ENCODE measurements around the gene PCDHGB5.
"Not testable (repeated sequence)": the region's sequence is repeated elsewhere in the genome, so short reads cannot be mapped to it uniquely, and the experiment has no call there.

Gene PCDHGB5

DNA sequence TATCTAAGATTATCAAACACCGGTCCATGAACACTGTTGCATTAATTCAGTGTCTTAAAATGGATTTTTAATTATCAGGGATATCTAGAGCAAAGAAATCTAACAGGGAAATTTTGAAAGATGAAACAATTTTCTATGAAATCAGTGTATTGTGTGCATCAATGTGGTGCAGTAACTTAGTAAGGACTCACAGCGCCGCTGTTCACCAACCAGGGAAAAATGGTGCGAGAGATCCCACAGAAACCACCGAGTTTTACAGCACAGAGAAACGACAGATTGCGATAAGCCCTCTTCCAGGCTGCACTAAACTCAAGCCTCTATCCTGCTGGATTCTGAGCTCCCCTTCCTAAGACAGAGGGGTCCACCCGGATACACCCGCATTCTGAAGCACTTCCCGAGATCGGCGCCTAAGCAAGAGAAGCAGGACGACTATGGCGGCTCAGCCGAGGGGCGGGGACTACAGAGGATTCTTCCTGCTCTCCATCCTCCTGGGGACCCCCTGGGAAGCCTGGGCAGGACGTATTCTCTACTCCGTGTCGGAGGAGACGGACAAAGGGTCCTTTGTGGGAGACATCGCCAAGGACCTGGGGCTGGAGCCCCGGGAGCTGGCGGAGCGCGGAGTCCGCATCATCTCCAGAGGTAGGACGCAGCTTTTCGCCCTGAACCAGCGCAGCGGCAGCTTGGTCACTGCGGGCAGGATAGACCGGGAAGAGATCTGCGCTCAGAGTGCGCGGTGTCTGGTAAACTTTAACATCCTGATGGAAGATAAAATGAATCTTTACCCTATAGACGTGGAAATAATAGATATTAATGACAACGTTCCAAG is 15.1 kb upstream of the PCDHGB5 start, which contains the start of gene PCDHGA7:
Gene PCDHGA7, plus strand, starts transcription at position 274 of the 826 bp plus-strand sequence. Its CDS starts 158 bp downstream, at position 432.
- DNase-seq = peak; percentile 10

DNA sequence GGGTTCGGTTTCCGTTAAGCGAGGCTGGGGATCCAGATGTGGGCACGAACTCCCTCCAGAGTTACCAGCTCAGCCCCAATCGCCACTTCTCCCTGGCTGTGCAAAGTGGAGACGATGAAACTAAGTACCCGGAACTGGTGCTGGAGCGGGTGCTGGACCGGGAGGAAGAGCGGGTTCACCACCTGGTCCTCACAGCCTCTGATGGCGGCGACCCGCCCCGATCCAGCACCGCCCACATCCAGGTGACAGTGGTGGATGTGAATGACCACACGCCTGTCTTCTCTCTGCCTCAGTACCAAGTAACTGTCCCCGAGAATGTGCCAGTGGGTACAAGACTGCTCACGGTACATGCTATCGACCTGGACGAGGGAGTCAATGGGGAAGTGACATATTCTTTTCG is 14.4 kb upstream of the PCDHGB5 start:
- no peak for DNase-seq

DNA sequence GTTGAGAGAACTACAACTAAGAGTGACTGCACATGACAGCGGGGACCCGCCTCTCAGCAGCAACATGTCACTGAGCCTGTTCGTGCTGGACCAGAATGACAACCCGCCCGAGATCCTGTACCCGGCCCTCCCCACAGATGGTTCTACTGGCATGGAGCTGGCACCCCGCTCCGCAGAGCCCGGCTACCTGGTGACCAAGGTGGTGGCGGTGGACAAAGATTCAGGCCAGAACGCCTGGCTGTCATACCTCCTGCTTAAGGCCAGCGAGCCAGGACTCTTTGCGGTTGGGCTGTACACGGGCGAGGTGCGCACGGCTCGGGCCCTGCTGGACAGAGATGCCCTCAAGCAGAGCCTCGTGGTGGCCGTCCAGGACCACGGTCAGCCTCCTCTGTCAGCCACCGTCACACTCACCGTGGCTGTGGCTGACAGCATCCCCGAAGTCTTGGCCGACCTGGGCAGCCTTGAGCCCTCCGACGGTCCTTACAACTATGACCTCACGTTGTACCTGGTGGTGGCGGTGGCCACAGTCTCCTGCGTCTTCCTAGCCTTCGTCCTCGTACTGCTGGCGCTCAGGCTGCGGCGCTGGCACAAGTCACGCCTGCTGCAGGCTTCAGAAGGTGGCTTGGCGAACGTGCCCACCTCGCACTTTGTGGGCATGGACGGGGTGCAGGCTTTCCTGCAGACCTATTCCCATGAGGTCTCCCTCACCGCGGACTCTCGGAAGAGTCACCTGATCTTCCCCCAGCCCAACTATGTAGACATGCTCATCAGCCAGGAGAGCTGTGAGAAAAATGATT is 13.1 kb upstream of the PCDHGB5 start:
- DNase-seq = no peak

DNA sequence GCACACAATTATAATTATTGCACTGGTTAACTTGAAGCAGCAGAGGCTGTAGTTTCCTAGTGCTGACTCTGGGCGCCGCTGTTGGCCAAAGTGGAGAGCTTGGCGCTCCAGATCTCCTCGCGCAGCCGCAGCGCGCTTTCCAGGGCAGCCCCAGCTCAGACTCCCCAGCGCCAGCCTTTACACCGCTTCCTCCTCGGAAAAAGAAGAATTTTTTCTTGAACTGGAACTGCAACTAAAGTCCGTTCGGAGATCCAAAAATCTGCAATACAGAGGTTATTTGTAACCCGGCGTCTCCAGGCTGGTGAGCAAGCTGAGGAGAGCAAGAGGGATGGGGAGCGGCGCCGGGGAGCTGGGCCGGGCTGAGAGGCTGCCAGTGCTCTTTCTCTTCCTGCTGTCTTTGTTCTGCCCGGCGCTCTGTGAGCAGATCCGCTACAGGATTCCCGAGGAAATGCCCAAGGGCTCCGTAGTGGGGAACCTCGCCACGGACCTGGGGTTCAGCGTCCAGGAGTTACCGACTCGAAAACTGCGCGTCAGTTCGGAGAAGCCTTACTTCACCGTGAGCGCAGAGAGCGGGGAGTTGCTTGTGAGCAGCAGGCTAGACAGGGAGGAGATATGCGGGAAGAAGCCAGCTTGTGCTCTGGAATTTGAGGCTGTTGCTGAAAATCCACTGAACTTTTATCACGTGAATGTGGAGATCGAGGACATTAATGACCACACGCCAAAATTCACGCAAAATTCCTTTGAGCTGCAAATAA is 10.0 kb upstream of the PCDHGB5 start, which contains the start of gene PCDHGB4:
Gene PCDHGB4, plus strand, starts transcription at position 142 of the 755 bp plus-strand sequence. Its CDS starts 187 bp downstream, at position 329.
- peak; percentile 41 for DNase-seq

DNA sequence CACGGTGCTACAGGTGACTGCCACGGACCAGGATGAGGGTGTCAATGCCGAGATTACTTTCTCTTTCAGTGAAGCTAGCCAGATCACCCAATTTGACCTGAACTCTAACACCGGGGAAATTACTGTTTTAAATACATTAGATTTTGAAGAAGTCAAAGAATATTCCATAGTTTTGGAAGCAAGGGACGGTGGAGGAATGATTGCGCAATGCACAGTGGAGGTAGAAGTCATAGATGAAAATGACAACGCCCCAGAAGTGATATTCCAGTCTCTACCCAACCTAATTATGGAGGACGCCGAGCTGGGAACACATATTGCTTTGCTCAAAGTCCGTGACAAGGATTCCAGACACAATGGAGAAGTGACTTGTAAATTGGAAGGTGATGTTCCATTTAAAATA is 9.1 kb upstream of the PCDHGB5 start:
- no peak for DNase-seq

DNA sequence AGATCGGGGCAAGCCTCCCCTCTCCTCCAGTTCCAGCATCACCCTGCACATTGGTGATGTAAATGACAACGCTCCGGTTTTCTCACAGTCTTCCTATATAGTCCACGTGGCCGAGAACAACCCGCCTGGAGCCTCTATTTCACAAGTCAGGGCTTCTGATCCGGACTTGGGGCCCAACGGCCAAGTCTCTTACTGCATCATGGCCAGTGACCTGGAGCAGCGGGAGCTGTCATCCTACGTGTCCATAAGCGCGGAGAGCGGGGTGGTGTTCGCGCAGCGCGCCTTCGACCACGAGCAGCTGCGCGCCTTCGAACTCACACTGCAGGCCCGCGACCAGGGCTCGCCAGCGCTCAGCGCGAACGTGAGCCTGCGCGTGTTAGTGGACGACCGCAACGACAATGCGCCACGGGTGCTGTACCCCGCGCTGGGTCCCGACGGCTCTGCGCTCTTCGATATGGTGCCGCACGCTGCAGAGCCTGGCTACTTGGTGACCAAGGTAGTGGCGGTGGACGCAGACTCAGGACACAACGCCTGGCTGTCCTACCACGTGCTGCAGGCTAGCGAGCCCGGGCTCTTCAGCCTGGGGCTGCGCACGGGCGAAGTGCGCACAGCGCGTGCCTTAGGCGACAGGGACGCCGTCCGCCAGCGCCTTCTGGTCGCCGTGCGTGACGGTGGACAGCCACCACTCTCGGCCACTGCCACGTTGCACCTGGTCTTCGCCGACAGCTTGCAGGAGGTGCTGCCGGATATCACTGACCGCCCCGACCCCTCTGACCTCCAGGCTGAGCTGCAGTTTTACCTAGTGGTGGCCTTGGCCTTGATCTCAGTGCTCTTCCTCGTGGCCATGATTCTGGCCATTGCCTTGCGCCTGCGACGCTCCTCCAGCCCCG is 8.3 kb upstream of the PCDHGB5 start:
- DNase-seq = no peak

DNA sequence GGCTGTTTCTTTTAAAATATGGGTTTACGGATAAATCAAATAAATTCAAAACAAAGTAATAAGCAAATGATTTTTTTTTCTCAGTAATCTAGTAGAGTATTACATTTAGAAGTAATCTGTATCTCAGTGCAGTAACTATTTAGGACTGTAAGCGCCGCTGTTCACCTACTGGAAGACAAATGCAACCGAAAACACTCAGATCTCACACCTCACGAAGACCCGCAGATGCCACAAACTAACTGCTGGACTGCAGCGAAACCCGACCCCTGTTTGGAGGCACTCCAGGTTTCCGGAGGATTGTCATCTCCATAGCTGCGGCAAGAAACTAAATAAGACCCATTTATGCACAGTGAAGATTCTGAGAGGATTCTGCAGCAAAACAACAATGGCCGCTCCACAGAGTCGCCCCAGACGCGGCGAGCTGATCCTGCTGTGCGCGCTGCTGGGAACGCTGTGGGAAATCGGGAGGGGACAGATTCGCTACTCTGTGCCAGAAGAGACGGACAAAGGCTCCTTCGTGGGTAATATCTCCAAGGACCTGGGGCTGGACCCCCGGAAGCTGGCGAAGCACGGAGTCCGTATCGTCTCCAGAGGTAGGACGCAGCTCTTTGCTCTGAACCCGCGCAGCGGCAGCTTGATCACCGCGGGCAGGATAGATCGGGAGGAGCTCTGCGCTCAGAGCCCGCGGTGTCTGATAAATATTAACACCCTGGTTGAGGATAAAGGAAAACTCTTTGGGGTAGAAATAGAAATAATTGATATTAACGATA is 5.1 kb upstream of the PCDHGB5 start, which contains the start of gene PCDHGA8:
Gene PCDHGA8, plus strand, starts transcription at position 205 of the 770 bp plus-strand sequence. Its CDS starts 181 bp downstream, at position 386.
- DNase-seq = peak; percentile 15

DNA sequence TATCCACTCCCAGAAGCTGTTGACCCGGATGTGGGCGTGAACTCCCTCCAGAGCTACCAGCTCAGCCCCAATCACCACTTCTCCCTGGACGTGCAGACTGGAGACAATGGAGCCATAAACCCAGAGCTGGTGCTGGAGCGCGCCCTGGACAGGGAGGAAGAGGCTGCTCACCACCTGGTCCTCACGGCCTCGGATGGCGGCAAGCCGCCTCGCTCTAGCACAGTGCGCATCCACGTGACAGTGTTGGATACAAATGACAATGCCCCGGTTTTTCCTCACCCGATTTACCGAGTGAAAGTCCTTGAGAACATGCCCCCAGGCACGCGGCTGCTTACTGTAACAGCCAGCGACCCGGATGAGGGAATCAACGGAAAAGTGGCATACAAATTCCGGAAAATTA is 4.5 kb upstream of the PCDHGB5 start:
- DNase-seq = no peak

DNA sequence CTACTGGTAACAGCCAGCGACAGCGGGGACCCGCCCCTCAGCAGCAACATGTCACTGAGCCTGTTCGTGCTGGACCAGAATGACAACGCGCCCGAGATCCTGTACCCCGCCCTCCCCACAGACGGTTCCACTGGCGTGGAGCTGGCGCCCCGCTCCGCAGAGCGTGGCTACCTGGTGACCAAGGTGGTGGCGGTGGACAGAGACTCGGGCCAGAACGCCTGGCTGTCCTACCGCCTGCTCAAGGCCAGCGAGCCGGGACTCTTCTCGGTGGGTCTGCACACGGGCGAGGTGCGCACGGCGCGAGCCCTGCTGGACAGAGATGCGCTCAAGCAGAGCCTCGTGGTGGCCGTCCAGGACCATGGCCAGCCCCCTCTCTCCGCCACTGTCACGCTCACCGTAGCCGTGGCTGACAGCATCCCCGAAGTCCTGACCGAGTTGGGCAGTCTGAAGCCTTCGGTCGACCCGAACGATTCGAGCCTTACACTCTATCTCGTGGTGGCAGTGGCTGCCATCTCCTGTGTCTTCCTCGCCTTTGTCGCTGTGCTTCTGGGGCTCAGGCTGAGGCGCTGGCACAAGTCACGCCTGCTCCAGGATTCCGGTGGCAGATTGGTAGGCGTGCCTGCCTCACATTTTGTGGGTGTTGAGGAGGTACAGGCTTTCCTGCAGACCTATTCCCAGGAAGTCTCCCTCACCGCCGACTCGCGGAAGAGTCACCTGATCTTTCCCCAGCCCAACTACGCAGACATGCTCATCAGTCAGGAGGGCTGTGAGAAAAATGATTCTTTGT is 3.2 kb upstream of the PCDHGB5 start:
- DNase-seq = not testable (repeated sequence)

DNA sequence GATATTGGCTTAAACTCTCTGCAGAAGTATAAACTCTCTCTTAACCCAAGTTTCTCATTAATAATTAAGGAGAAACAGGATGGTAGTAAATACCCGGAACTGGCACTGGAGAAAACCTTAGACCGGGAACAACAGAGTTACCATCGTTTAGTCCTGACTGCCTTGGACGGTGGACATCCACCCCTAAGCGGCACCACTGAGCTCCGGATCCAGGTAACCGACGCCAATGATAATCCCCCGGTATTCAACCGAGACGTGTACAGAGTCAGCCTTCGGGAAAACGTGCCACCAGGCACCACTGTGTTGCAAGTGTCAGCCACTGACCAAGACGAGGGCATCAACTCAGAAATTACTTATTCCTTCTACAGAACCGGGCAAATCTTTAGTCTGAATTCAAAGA is 861 bp downstream of the PCDHGB5 start:
- no peak for DNase-seq

DNA sequence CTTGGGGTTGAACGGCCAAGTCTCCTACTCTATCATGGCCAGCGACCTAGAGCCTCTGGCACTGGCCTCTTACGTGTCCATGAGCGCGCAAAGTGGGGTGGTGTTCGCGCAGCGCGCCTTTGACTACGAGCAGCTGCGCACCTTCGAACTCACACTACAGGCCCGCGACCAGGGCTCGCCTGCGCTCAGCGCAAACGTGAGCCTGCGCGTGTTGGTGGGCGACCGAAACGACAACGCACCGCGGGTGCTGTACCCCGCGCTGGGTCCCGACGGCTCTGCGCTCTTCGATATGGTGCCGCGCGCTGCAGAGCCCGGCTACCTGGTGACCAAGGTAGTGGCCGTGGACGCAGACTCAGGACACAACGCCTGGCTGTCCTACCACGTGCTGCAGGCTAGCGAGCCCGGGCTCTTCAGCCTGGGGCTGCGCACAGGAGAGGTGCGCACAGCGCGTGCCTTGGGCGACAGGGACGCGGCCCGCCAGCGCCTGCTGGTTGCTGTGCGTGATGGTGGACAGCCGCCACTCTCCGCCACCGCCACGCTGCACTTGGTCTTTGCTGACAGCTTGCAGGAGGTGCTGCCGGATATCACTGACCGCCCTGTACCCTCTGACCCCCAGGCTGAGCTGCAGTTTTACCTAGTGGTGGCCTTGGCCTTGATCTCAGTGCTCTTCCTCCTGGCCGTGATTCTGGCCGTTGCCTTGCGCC is 2.0 kb downstream of the PCDHGB5 start:
- DNase-seq = no peak

DNA sequence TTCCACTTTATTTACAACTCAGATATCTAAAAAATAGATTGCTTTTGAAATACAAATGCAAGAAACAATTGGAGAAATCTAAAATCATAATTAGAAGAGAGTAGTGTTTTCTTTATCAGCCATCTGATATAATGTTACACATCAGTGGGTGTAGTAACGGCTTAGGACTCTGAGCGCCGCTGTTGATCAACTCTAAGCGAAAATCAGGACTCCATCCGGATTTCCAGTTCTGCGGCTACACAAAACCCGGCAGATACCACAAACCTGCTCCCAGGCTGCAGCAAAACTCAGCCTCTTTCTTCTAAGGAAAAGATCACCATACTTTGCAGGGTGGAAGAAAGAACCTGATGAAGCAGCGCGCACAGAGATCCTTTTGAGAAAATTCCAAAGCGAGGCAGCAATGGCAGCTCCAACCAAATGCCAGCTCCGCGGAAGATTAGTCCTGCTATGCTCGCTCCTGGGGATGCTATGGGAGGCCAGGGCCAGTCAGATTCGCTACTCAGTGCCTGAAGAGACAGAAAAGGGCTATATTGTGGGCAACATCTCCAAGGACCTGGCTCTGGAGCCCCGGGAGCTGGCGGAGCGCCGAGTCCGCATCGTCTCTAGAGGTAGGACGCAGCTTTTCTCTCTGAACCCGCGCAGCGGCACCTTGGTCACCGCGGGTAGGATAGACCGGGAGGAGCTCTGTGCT is 5.0 kb downstream of the PCDHGB5 start, which contains the start of gene PCDHGA9:
Gene PCDHGA9, plus strand, starts transcription at position 226 of the 691 bp plus-strand sequence. Its CDS starts 175 bp downstream, at position 401.
- DNase-seq = peak; percentile 22

DNA sequence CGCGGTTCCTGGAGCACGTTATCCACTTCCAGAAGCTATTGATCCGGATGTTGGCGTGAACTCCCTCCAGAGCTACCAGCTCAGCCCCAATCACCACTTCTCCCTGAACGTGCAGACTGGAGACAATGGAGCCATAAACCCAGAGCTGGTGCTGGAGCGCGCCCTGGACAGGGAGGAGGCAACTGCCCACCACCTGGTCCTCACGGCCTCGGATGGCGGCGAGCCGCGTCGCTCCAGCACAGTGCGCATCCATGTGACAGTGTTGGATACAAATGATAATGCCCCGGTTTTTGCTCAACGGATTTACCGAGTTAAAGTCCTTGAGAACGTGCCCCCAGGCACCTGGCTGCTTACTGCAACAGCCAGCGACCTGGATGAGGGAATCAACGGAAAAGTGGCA is 5.6 kb downstream of the PCDHGB5 start:
- no peak for DNase-seq

DNA sequence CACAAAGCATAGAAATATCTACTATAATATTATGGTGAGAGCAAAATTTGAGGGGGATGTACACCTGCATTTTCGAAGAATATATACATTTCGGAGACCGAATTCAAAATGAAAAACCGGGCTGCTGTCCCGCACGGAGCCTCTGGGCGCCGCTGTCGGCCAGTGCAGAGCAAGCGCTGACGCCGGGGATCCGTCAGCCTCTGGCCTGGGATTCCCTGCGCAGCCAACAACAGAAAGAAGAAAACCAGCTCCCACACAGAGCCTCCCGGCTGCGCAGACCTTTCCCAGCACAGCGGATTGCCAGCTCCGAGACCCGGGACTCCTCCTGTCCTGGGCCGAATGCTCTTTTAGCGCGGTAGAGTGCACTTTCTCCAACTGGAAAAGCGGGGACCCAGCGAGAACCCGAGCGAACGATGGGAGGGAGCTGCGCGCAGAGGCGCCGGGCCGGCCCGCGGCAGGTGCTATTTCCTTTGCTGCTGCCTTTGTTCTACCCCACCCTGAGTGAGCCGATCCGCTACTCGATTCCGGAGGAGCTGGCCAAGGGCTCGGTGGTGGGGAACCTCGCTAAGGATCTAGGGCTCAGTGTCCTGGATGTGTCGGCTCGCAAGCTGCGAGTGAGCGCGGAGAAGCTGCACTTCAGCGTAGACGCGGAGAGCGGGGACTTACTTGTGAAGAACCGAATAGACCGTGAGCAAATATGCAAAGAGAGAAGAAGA is 10.2 kb downstream of the PCDHGB5 start, which contains the start of gene PCDHGB6:
Gene PCDHGB6, plus strand, starts transcription at position 232 of the 716 bp plus-strand sequence. Its CDS starts 182 bp downstream, at position 414.
- peak; percentile 40 for DNase-seq

DNA sequence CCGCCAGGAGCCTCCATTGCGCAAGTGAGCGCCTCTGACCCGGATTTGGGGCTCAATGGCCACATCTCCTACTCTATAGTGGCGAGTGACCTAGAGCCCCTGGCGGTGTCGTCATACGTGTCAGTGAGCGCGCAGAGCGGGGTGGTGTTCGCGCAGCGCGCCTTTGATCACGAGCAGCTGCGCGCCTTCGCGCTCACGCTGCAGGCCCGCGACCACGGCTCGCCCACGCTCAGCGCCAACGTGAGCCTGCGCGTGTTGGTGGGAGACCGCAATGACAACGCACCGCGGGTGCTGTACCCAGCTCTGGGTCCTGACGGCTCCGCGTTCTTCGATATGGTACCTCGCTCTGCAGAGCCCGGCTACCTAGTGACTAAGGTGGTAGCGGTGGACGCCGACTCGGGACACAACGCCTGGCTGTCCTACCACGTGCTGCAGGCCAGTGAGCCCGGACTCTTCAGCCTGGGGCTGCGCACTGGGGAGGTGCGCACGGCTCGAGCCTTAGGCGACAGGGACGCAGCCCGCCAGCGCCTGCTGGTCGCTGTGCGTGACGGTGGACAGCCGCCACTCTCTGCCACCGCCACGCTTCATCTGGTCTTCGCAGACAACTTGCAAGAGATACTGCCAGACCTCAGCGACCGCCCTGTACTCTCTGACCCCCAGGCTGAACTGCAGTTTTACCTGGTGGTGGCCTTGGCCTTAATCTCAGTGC is 12.0 kb downstream of the PCDHGB5 start:
- DNase-seq = no peak

DNA sequence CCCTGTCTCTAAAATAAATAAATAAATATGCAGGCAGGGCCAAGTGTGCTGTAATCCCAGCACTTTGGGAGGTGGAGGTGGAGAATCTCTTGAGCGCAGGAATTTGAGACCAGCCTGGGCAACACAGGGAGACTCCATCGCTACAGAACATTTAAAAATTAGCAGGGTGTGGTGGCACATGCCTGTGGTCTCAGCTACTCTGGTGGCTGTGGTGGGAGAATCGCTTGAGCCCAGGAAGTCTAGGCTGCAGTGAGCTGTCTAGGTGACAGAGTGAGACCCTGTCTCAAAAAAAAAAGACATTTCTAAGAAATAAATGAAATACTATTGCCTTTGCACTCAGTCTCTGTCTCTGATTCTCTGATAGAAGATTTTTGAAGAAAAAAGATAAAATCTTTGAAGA is 13.8 kb downstream of the PCDHGB5 start:
- no peak for DNase-seq

DNA sequence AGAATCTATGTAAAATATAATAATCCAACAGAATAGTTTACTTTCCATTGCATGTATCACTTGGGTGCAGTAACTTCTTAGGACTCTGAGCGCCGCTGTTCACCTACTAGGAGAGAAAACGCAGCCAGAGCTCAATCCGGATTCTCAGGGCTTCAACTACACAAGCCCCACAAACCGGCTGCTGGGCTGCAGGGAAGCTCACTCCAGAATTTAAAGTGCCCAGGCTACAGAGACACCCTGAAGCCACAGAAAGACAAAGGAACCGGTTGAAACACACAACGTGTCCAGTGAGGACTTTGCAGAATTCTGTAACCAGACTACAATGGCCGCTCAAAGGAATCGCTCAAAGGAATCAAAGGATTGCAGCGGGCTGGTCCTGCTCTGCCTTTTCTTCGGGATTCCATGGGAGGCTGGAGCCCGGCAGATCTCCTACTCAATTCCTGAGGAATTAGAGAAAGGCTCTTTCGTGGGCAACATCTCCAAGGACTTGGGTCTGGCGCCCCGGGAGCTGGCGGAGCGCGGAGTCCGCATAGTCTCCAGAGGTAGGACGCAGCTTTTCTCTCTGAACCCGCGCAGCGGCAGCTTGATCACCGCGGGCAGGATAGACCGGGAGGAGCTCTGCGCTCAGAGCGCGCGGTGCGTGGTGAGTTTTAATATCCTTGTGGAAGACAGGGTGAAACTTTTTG is 15.2 kb downstream of the PCDHGB5 start, which contains the start of gene PCDHGA10:
Gene PCDHGA10, plus strand, starts transcription at position 134 of the 686 bp plus-strand sequence. Its CDS starts 189 bp downstream, at position 323.
- DNase-seq = peak; percentile 70
